DND-41 (cell line): Measurements from ENCODE around the gene TASOR2.

Experiments used
- ATAC-seq: fragments of 200-7000 bp; cut with Tn5 transposase; 3 replicates; pipeline ENCODE4 v1.9.1; 2021; ENCODE audit warnings: low read depth; ENCODE audit not compliant: insufficient read depth
- DNase-seq: peaks from one replicate; pipeline ENCODE4 v3.0.0-alpha.2; 2020
- H2AFZ ChIP-seq: 2 replicates; pipeline ENCODE4 v1.6.0; 2012; ENCODE audit warnings: low read depth, low read length
- H3K27ac ChIP-seq: 2 replicates; pipeline ENCODE4 v1.5.1; 2012; ENCODE audit warnings: low read length, inconsistent platforms
- H3K27me3 ChIP-seq: fragments of 200-600 bp; sonication (generic); 2 replicates; pipeline ENCODE4 v1.6.0; 2012; ENCODE audit warnings: low read length, mild to moderate bottlenecking, inconsistent platforms; ENCODE audit not compliant: insufficient read depth, poor library complexity
- H3K36me3 ChIP-seq: 2 replicates; pipeline ENCODE4 v1.5.1; 2012; ENCODE audit warnings: low read length, inconsistent platforms; ENCODE audit not compliant: insufficient read depth
- H3K4me1 ChIP-seq: 2 replicates; pipeline ENCODE4 v1.5.1; 2012; ENCODE audit warnings: mild to moderate bottlenecking, low read length; ENCODE audit not compliant: insufficient read depth
- H3K4me2 ChIP-seq: 2 replicates; pipeline ENCODE4 v1.6.0; 2012; ENCODE audit warnings: mild to moderate bottlenecking, moderate library complexity, low read length, inconsistent platforms; ENCODE audit not compliant: insufficient read depth
- H3K4me3 ChIP-seq, 2 experiments: fragments of 200-600 bp in 1 of 2; shearing (Covaris generic) in 1 of 2; 2 replicates each; pipeline ENCODE4 v1.5.1; 2012 to 2016; ENCODE audit warnings: inconsistent platforms in 2 of 2, low read length in 2 of 2, mild to moderate bottlenecking in 2 of 2, low read depth in 1 of 2, moderate library complexity in 1 of 2
- H3K79me2 ChIP-seq: 2 replicates; pipeline ENCODE4 v1.6.0; 2012; ENCODE audit warnings: low read length, inconsistent platforms; ENCODE audit not compliant: insufficient read depth
- H3K9ac ChIP-seq: 2 replicates; pipeline ENCODE4 v1.6.0; 2012; ENCODE audit warnings: low read depth, mild to moderate bottlenecking, inconsistent platforms, low read length, moderate library complexity
- H3K9me3 ChIP-seq: 2 replicates; pipeline ENCODE4 v1.5.1; 2012; ENCODE audit warnings: low read length, moderate library complexity, mild to moderate bottlenecking, inconsistent platforms; ENCODE audit not compliant: insufficient read depth, severe bottlenecking
- H4K20me1 ChIP-seq: 2 replicates; pipeline ENCODE4 v1.6.0; 2012; ENCODE audit warnings: low read length; ENCODE audit not compliant: insufficient read depth
- EZH2 ChIP-seq: IDR thresholded peaks from 3 replicates; pipeline ENCODE4 v1.6.1; 2012; ENCODE audit warnings: borderline replicate concordance, low read depth, mild to moderate bottlenecking, moderate library complexity, low read length, inconsistent platforms; ENCODE audit not compliant: severe bottlenecking
- TF ChIP-seq, protein P1 (sequence below): IDR thresholded peaks from 2 replicates; pipeline ENCODE4 v1.5.1; 2012; ENCODE audit warnings: borderline replicate concordance, low read length, moderate library complexity, mild to moderate bottlenecking; ENCODE audit not compliant: poor library complexity, severe bottlenecking; ENCODE audit errors: extremely low read depth

The TASOR2 gene

DNA sequence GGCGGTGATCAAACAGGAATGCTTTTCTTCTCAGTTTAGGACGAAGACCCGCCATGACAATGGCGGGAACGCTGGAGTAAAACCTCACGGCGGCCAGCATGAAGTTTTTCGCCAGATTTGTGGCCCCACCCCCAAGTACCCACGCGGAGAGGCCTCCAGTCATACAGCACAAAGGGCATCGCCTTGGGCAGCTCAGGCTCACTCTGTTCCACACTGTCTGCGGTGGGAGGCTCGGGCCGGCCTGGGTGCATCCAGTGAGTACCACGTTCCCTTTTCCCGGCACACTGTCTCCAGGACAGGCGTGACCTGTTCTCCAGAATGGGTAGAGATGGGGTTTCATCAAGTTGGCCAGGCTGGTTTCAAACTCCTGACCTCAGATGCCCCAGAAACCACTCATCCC lies 45.6 kb upstream of the TASOR2 start:
- TF ChIP-seq, protein P1, sequence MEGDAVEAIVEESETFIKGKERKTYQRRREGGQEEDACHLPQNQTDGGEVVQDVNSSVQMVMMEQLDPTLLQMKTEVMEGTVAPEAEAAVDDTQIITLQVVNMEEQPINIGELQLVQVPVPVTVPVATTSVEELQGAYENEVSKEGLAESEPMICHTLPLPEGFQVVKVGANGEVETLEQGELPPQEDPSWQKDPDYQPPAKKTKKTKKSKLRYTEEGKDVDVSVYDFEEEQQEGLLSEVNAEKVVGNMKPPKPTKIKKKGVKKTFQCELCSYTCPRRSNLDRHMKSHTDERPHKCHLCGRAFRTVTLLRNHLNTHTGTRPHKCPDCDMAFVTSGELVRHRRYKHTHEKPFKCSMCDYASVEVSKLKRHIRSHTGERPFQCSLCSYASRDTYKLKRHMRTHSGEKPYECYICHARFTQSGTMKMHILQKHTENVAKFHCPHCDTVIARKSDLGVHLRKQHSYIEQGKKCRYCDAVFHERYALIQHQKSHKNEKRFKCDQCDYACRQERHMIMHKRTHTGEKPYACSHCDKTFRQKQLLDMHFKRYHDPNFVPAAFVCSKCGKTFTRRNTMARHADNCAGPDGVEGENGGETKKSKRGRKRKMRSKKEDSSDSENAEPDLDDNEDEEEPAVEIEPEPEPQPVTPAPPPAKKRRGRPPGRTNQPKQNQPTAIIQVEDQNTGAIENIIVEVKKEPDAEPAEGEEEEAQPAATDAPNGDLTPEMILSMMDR: no peak
- H3K36me3 ChIP-seq: no peaks in the 10 kb centered on the region
- DNase-seq (no peak), ATAC-seq (no peak)
- no peak overlapping the region for H3K4me2 ChIP-seq
- no peaks in the 10 kb centered on the region for H3K4me1 ChIP-seq
- H2AFZ ChIP-seq: no peak overlapping the region
- H3K9ac ChIP-seq: no peak overlapping the region
- no peak overlapping the region for H3K4me3 ChIP-seq
- H3K27me3 ChIP-seq: no peaks in the 10 kb centered on the region
- no peaks in the 10 kb centered on the region; the same call in 1 of the 2 replicates for H4K20me1 ChIP-seq
- H3K27ac ChIP-seq: no peak overlapping the region
- H3K9me3 ChIP-seq: no peaks in the 10 kb centered on the region
- H3K79me2 ChIP-seq: no peaks in the 10 kb centered on the region

DNA sequence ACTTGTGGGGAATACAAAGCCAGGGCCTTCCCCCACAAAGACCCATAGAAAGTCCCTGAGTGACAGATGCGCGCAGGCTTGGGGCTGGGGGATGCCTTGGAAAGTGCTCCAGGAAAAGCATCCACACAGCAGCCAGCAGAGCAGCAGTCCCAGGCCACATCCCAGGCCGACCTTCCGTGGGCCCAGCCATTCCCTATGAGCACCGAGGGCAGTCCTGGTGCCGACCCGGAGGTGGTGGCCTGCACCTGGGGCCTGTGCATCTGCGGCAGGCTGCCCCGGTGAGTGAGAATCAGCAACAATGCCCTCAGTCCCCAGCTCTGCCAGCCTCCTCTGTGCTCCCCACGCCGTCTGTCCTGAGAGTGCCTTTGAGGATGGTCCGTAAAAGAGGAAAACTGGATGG lies 44.6 kb upstream of the TASOR2 start:
- Histone ChIP-seq H3K4me2 (no peak overlapping the region), H3K4me1 (no peaks in the 10 kb centered on the region), H3K9ac (no peak overlapping the region), H3K27me3 (no peaks in the 10 kb centered on the region), H3K9me3 (no peaks in the 10 kb centered on the region), H3K4me3 (no peak overlapping the region), H3K36me3 (no peaks in the 10 kb centered on the region), H3K27ac (no peak overlapping the region), H4K20me1 (no peaks in the 10 kb centered on the region; the same call in 1 of the 2 replicates), H3K79me2 (no peaks in the 10 kb centered on the region), H2AFZ (no peak overlapping the region)
- ATAC-seq: no peak
- TF ChIP-seq, protein P1: no peak
- no peak for TF ChIP-seq EZH2
- DNase-seq: no peak

DNA sequence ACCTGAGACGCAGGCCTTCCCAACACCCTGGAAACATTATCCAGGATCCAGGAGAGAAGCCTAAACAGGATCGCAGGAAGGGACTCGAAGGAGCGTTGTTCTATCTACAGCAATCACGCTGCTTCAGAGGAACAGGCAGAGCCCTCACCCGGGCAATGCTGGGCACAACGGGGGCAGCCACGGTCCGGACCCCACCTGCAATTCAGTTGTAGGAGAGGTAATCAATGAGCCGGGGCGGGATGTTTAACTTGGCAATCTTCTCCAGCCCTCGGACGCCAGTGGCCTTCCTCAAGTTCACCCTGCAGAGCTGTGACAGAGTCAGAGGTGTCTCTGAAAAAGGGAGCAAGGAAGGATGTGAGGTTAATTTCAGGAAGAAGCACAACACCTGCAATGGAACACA lies 44.1 kb upstream of the TASOR2 start:
- ATAC-seq (no peak), DNase-seq (no peak)
- Histone ChIP-seq H3K9me3 (no peaks in the 10 kb centered on the region), H3K4me1 (peaks cover 2% of the 10 kb centered on the region; the same call in 1 of the 2 replicates), H3K79me2 (no peaks in the 10 kb centered on the region), H2AFZ (no peak overlapping the region), H3K27ac (no peak overlapping the region), H4K20me1 (no peaks in the 10 kb centered on the region; the same call in 1 of the 2 replicates), H3K9ac (no peak overlapping the region), H3K36me3 (no peaks in the 10 kb centered on the region), H3K4me3 (no peak overlapping the region), H3K4me2 (no peak overlapping the region), H3K27me3 (no peaks in the 10 kb centered on the region)
- no peak for TF ChIP-seq EZH2
- TF ChIP-seq, protein P1: no peak

GRCh38 chr10:5641501-5641900 lies 43.1 kb upstream of the TASOR2 start:
- no peaks in the 10 kb centered on the region for H3K36me3 ChIP-seq
- H4K20me1 ChIP-seq: no peaks in the 10 kb centered on the region; the same call in 1 of the 2 replicates
- H2AFZ ChIP-seq: no peak overlapping the region
- H3K4me3 ChIP-seq: no peak overlapping the region
- no peaks in the 10 kb centered on the region for H3K9me3 ChIP-seq
- no peak for DNase-seq
- peaks cover 12% of the 10 kb centered on the region for H3K4me1 ChIP-seq
- TF ChIP-seq, protein P1: no peak
- TF ChIP-seq EZH2: no peak
- H3K9ac ChIP-seq: no peak overlapping the region
- no peak overlapping the region for H3K4me2 ChIP-seq
- H3K79me2 ChIP-seq: no peaks in the 10 kb centered on the region
- H3K27me3 ChIP-seq: no peaks in the 10 kb centered on the region
- H3K27ac ChIP-seq: no peak overlapping the region
- no peak for ATAC-seq
